KMS-11 (cell line): ENCODE results near the gene KIN.
"Not testable (repeated sequence)": the region's sequence is repeated elsewhere in the genome, so short reads cannot be mapped to it uniquely, and the experiment has no call there.

Source experiments
- H2AFZ ChIP-seq: fragments of 200-600 bp; sonication (generic); 2 replicates; pipeline ENCODE4 v1.6.1; 2016; ENCODE audit warnings: antibody characterized with exemption, mixed run types, low read depth
- H3K27ac ChIP-seq: fragments of 200-600 bp; sonication (generic); 2 replicates; pipeline ENCODE4 v1.6.1; 2016; ENCODE audit warnings: mild to moderate bottlenecking, mixed run types
- H3K27me3 ChIP-seq: fragments of 200-600 bp; sonication (generic); 2 replicates; pipeline ENCODE4 v1.6.1; 2017; ENCODE audit warnings: mild to moderate bottlenecking, low read depth, mixed run types, moderate library complexity; ENCODE audit not compliant: insufficient read depth
- H3K36me3 ChIP-seq: fragments of 200-600 bp; sonication (generic); 2 replicates; pipeline ENCODE4 v1.6.1; 2017; ENCODE audit warnings: mild to moderate bottlenecking, mixed run types; ENCODE audit not compliant: insufficient read depth
- H3K4me1 ChIP-seq: fragments of 200-600 bp; sonication (generic); 2 replicates; pipeline ENCODE4 v1.6.1; 2016; ENCODE audit warnings: mild to moderate bottlenecking, low read depth, mixed run types; ENCODE audit not compliant: poor library complexity, severe bottlenecking
- H3K4me2 ChIP-seq: fragments of 200-600 bp; sonication (generic); 2 replicates; pipeline ENCODE4 v1.7.0; 2016; ENCODE audit warnings: mild to moderate bottlenecking, mixed run types
- H3K4me3 ChIP-seq: fragments of 200-600 bp; sonication (generic); IDR thresholded peaks from 2 replicates; pipeline ENCODE4 v1.6.1; 2017; ENCODE audit warnings: low read depth, low read length, mixed read lengths; ENCODE audit not compliant: insufficient read depth
- H3K79me2 ChIP-seq: fragments of 200-600 bp; sonication (generic); 2 replicates; pipeline ENCODE4 v1.6.1; 2016; ENCODE audit warnings: low read depth, mixed run types; ENCODE audit not compliant: insufficient read depth
- H3K9ac ChIP-seq: fragments of 200-600 bp; sonication (generic); 2 replicates; pipeline ENCODE4 v1.6.1; 2016; ENCODE audit warnings: mild to moderate bottlenecking, mixed run types
- H4K20me1 ChIP-seq: fragments of 200-600 bp; sonication (generic); 2 replicates; pipeline ENCODE4 v1.6.1; 2016; ENCODE audit warnings: mild to moderate bottlenecking, mixed run types; ENCODE audit not compliant: insufficient read depth
- TF ChIP-seq, protein P1 (sequence below): fragments of 200-600 bp; sonication (generic); conservative IDR thresholded peaks from 2 replicates; pipeline ENCODE4 v1.6.1; 2017; ENCODE audit warnings: low read depth, mild to moderate bottlenecking, antibody characterized with exemption, low read length, moderate library complexity, mixed read lengths

Gene KIN

DNA sequence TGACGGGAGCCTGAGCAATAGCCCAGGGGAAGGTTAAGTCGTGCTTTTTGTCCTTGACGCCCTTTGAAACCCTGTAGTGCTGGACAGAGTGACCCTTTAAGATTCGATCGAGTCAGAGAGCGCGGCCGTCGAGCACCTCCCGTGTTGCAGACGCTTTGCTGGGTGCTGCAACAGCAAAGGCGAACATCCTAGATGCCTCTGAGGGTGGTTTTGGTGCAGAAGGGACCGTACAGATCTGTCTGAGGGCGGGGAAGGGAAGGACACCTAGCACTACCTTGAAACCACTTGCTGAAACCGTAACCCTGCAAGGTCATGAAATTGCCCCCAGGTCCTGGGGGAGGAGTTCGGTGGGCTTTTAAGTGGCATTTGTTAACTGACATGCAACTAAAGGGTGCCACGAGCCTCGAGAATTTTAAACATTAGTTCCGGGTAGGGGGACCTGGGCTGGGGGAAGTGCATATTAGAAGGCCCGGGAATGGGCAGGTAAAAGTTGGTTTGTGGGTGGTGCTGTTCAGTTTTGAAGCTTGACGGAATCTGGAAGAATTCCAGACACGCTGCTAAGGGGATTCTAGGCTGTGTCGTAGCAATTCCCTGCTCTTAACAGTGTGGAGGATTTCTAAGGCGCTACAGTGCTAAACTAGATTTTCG is 970 bp upstream of the KIN start:
- H3K4me1 ChIP-seq = peaks cover 58% of the 10 kb centered on the region
- peak overlapping the region; percentile 80 for H3K9ac ChIP-seq
- peaks cover 100% of the 10 kb centered on the region for H3K79me2 ChIP-seq
- H3K36me3 ChIP-seq = no peaks in the 10 kb centered on the region
- peak overlapping the region; percentile 46 for H3K27ac ChIP-seq
- H2AFZ ChIP-seq = peak overlapping the region; percentile 74; the same call in 1 of the 2 replicates
- H4K20me1 ChIP-seq = peaks cover 43% of the 10 kb centered on the region
- no peaks in the 10 kb centered on the region for H3K27me3 ChIP-seq
- H3K4me3 ChIP-seq = no peak overlapping the region
- TF ChIP-seq, protein P1, sequence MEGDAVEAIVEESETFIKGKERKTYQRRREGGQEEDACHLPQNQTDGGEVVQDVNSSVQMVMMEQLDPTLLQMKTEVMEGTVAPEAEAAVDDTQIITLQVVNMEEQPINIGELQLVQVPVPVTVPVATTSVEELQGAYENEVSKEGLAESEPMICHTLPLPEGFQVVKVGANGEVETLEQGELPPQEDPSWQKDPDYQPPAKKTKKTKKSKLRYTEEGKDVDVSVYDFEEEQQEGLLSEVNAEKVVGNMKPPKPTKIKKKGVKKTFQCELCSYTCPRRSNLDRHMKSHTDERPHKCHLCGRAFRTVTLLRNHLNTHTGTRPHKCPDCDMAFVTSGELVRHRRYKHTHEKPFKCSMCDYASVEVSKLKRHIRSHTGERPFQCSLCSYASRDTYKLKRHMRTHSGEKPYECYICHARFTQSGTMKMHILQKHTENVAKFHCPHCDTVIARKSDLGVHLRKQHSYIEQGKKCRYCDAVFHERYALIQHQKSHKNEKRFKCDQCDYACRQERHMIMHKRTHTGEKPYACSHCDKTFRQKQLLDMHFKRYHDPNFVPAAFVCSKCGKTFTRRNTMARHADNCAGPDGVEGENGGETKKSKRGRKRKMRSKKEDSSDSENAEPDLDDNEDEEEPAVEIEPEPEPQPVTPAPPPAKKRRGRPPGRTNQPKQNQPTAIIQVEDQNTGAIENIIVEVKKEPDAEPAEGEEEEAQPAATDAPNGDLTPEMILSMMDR = no peak
- H3K4me2 ChIP-seq = peak overlapping the region; percentile 86

DNA sequence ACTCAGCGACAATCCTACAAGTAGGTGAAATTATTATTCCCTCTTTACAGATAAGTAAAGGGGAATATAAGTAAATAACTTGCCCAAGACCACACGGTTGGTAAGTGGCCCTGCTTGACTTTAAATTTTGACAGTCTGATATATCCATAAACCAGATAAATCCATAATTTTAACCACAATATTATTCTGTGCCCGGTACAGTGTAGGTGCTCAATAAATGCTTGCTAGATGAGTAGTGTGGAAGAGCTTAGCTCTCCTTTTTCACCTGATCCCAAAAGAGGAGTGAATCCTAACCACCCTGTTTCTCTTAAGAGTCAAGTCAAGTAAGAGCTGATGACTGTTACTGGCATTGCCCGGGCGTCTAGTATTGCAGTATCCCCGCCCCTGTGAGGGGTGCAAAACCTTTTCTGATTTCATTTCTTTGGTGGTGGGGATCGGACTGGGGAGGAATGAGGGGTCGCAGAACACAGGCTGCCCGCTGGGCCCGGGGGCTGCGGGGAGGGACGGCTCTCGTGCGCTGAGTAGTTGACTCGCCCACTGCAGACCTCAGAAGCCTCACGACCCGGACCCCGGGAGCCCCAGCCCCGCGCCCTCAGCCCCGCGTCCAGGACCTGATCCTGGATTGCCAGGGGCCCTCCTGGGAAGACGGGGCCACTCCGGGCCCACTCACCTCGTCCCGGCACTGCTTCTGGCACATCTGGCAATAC is 490 bp downstream of the KIN start:
- H3K9ac ChIP-seq = peak overlapping the region; percentile 80
- peak overlapping the region; percentile 25 for H3K4me3 ChIP-seq
- peaks cover 48% of the 10 kb centered on the region for H3K4me1 ChIP-seq
- no peaks in the 10 kb centered on the region for H3K36me3 ChIP-seq
- peaks cover 32% of the 10 kb centered on the region for H4K20me1 ChIP-seq
- H3K79me2 ChIP-seq = peaks cover 94% of the 10 kb centered on the region
- peak overlapping the region; percentile 49 for H3K4me2 ChIP-seq
- TF ChIP-seq, protein P1 = no peak
- no peaks in the 10 kb centered on the region for H3K27me3 ChIP-seq
- no peak overlapping the region for H3K27ac ChIP-seq
- peak overlapping the region; percentile 74 for H2AFZ ChIP-seq

- Histone ChIP-seq H3K27ac (no peak overlapping the region), H3K9ac (no peak overlapping the region), H3K4me3 (no peak overlapping the region), H3K27me3 (no peaks in the 10 kb centered on the region), H3K79me2 (peaks cover 89% of the 10 kb centered on the region), H2AFZ (no peak overlapping the region), H3K4me1 (peaks cover 40% of the 10 kb centered on the region), H3K36me3 (no peaks in the 10 kb centered on the region), H4K20me1 (peaks cover 25% of the 10 kb centered on the region), H3K4me2 (peak overlapping the region; percentile 49)
- TF ChIP-seq, protein P1 = no peak
Measured at GRCh38 chr10:7786430-7786829, 1.4 kb downstream of the KIN start.

GRCh38 chr10:7782194-7782593 is 5.6 kb downstream of the KIN start:
- H3K4me2 ChIP-seq, H2AFZ ChIP-seq, H3K9ac ChIP-seq, H3K27me3 ChIP-seq, H3K36me3 ChIP-seq, H3K4me3 ChIP-seq, H3K27ac ChIP-seq, H4K20me1 ChIP-seq: not testable (repeated sequence)
- Histone ChIP-seq H3K79me2 (peaks cover 47% of the 10 kb centered on the region), H3K4me1 (peaks cover 24% of the 10 kb centered on the region)

- no peak overlapping the region for H3K27ac ChIP-seq
- H3K4me1 ChIP-seq = peaks cover 3% of the 10 kb centered on the region
- H3K4me3 ChIP-seq = no peak overlapping the region
- no peak overlapping the region for H3K4me2 ChIP-seq
- TF ChIP-seq, protein P1 = no peak
- H2AFZ ChIP-seq = no peak overlapping the region
- peaks cover 6% of the 10 kb centered on the region; the same call in 1 of the 2 replicates for H3K36me3 ChIP-seq
- H4K20me1 ChIP-seq = no peaks in the 10 kb centered on the region; the same call in 1 of the 2 replicates
- H3K9ac ChIP-seq = no peak overlapping the region
- H3K79me2 ChIP-seq = no peaks in the 10 kb centered on the region; the same call in 1 of the 2 replicates
- H3K27me3 ChIP-seq = no peaks in the 10 kb centered on the region
Measured at GRCh38 chr10:7776777-7777176, 11.0 kb downstream of the KIN start.
